WTC11 (cell line): Measurements from ENCODE around the gene ZIC2. TPM values are rescaled to one million over a fixed set of nuclear protein-coding genes. Genes with fewer than 3 reads are reported as not detected.

Experiments used
- ATAC-seq: fragments of 200-7000 bp; cut with Tn5 transposase; 2 replicates; pipeline ENCODE4 v1.10.0; 2021; ENCODE audit warnings: mild to moderate bottlenecking, moderate library complexity
- CTCF ChIA-PET: fragments of 300-600 bp; sonication (Branson Sonifier 250); formaldehyde crosslinking; loops from one replicate; lab custom pipeline; 2021; ENCODE audit warnings: antibody characterized with exemption; lab: Charles Lee
- POLR2A ChIA-PET: fragments of 350-600 bp; sonication (Branson Sonifier 250); formaldehyde crosslinking; loops from one replicate; lab custom pipeline; 2021; ENCODE audit warnings: antibody characterized with exemption; lab: Charles Lee
- DNase-seq: peaks from one replicate; pipeline ENCODE4 v3.0.0; 2021; ENCODE audit warnings: low spot score
- H3K27ac Mint-ChIP-seq: 2 replicates; pipeline ENCODE4 v1.8.0; 2021; ENCODE audit warnings: mixed read lengths
- H3K27me3 Mint-ChIP-seq: 2 replicates; pipeline ENCODE4 v1.8.0; 2021; ENCODE audit warnings: low read depth, mild to moderate bottlenecking, moderate library complexity, mixed read lengths
- H3K36me3 Mint-ChIP-seq: 2 replicates; pipeline ENCODE4 v1.8.0; 2021; ENCODE audit warnings: mixed read lengths
- H3K4me1 Mint-ChIP-seq: 2 replicates; pipeline ENCODE4 v1.8.0; 2022; ENCODE audit warnings: mixed read lengths
- H3K4me3 Mint-ChIP-seq: 2 replicates; pipeline ENCODE4 v1.8.0; 2021; ENCODE audit warnings: mild to moderate bottlenecking, moderate library complexity, mixed read lengths
- H3K9me3 Mint-ChIP-seq: 2 replicates; pipeline ENCODE4 v1.8.0; 2021; ENCODE audit warnings: mixed read lengths
- ATF3 ChIP-seq: sonication (generic); formaldehyde crosslinking; conservative IDR thresholded peaks from 2 replicates; pipeline ENCODE4 v1.8.1; 2022; ENCODE audit warnings: mild to moderate bottlenecking, missing genetic modification reagents
- CREM ChIP-seq: sonication (generic); formaldehyde crosslinking; IDR thresholded peaks from 2 replicates; pipeline ENCODE4 v1.8.1; 2022; ENCODE audit warnings: mild to moderate bottlenecking, missing genetic modification reagents, moderate library complexity
- ETV6 ChIP-seq: sonication (generic); formaldehyde crosslinking; IDR thresholded peaks from 2 replicates; pipeline ENCODE4 v1.8.1; 2022; ENCODE audit warnings: mild to moderate bottlenecking, missing genetic modification reagents
- FOXP1 ChIP-seq: sonication (generic); formaldehyde crosslinking; IDR thresholded peaks from 2 replicates; pipeline ENCODE4 v1.8.0; 2022; ENCODE audit warnings: missing genetic modification reagents, mild to moderate bottlenecking, moderate library complexity, borderline replicate concordance
- MYBL2 ChIP-seq: sonication (generic); formaldehyde crosslinking; IDR thresholded peaks from 2 replicates; pipeline ENCODE4 v1.8.1; 2023; ENCODE audit warnings: mild to moderate bottlenecking, moderate library complexity, missing genetic modification reagents
- NFE2L1 ChIP-seq: sonication (generic); formaldehyde crosslinking; IDR thresholded peaks from 2 replicates; pipeline ENCODE4 v1.8.1; 2023; ENCODE audit warnings: missing genetic modification reagents
- NR3C1 ChIP-seq: sonication (generic); formaldehyde crosslinking; conservative IDR thresholded peaks from 2 replicates; pipeline ENCODE4 v1.8.1; 2023; ENCODE audit warnings: low read depth, mild to moderate bottlenecking, missing genetic modification reagents
- PREB ChIP-seq: sonication (generic); formaldehyde crosslinking; IDR thresholded peaks from 2 replicates; pipeline ENCODE4 v1.8.1; 2022; ENCODE audit warnings: mild to moderate bottlenecking, missing genetic modification reagents, moderate library complexity, borderline replicate concordance
- RELA ChIP-seq: sonication (generic); formaldehyde crosslinking; IDR thresholded peaks from 2 replicates; pipeline ENCODE4 v1.8.1; 2022; ENCODE audit warnings: missing genetic modification reagents, mild to moderate bottlenecking, borderline replicate concordance
- SOX15 ChIP-seq: fragments of 250-450 bp; sonication (Bioruptor Pico); IDR thresholded peaks from 2 replicates; pipeline ENCODE4 v1.9.0; 2021; ENCODE audit warnings: mild to moderate bottlenecking
- TEAD4 ChIP-seq: sonication (generic); formaldehyde crosslinking; IDR thresholded peaks from 2 replicates; pipeline ENCODE4 v1.8.0; 2022; ENCODE audit warnings: mild to moderate bottlenecking, missing genetic modification reagents
- ZBTB21 ChIP-seq: sonication (generic); formaldehyde crosslinking; IDR thresholded peaks from 2 replicates; pipeline ENCODE4 v1.8.1; 2023; ENCODE audit warnings: mild to moderate bottlenecking, missing genetic modification reagents, borderline replicate concordance
- ZBTB43 ChIP-seq: sonication (generic); formaldehyde crosslinking; IDR thresholded peaks from 2 replicates; pipeline ENCODE4 v1.8.1; 2023; ENCODE audit warnings: mild to moderate bottlenecking, missing genetic modification reagents
- ZNF121 ChIP-seq: sonication (generic); formaldehyde crosslinking; IDR thresholded peaks from 2 replicates; pipeline ENCODE4 v1.8.0; 2023; ENCODE audit warnings: missing genetic modification reagents
- ZNF219 ChIP-seq: sonication (generic); formaldehyde crosslinking; IDR thresholded peaks from 2 replicates; pipeline ENCODE4 v1.8.0; 2023; ENCODE audit warnings: missing genetic modification reagents, mild to moderate bottlenecking, borderline replicate concordance
- ZNF232 ChIP-seq: sonication (generic); formaldehyde crosslinking; IDR thresholded peaks from 2 replicates; pipeline ENCODE4 v1.8.0; 2022; ENCODE audit warnings: mild to moderate bottlenecking, missing genetic modification reagents
- ZNF281 ChIP-seq: sonication (generic); formaldehyde crosslinking; IDR thresholded peaks from 2 replicates; pipeline ENCODE4 v1.8.0; 2023; ENCODE audit warnings: mild to moderate bottlenecking, missing genetic modification reagents
- ZNF396 ChIP-seq: fragments of 250-450 bp; sonication (Bioruptor Pico); IDR thresholded peaks from 2 replicates; pipeline ENCODE4 v1.8.0; 2021; ENCODE audit warnings: mild to moderate bottlenecking, moderate library complexity, borderline replicate concordance
- ZNF425 ChIP-seq: fragments of 250-450 bp; sonication (Bioruptor Pico); conservative IDR thresholded peaks from 2 replicates; pipeline ENCODE4 v1.9.0; 2021; ENCODE audit warnings: mild to moderate bottlenecking
- total RNA-seq: library from RNA; stranded (reverse); gene quantifications from 3 replicates; pipeline ENCODE4 v1.2.3, GENCODE V29; 2021

Gene ZIC2
- total RNA-seq, 1 experiment from 2014 or later: 344 TPM

GRCh38 chr13:99994638-99995020 lies 13.0 kb downstream of the ZIC2 start (continued):
- TF ChIP-seq NR3C1 (CRISPR knock-in tag): no peak
- no peak for TF ChIP-seq ZNF396
- TF ChIP-seq PREB (CRISPR knock-in tag): no peak
- no peak for TF ChIP-seq FOXP1 (CRISPR knock-in tag)
- no peak for TF ChIP-seq ZNF219
- TF ChIP-seq CREM: no peak
- TF ChIP-seq MYBL2 (CRISPR knock-in tag): no peak
- TF ChIP-seq ZNF121 (CRISPR knock-in tag): no peak

- Mint-ChIP-seq H3K36me3 (no peaks in the 10 kb centered on the region), H3K27me3 (peaks cover 68% of the 10 kb centered on the region), H3K9me3 (no peaks in the 10 kb centered on the region), H3K4me1 (peaks cover 69% of the 10 kb centered on the region), H3K27ac (no peak overlapping the region), H3K4me3 (peak overlapping the region; percentile 62)
- CTCF ChIA-PET: no interaction called here
- no peak for TF ChIP-seq ATF3 (CRISPR knock-in tag)
- no peak for TF ChIP-seq RELA (CRISPR knock-in tag)
- no peak for TF ChIP-seq PREB (CRISPR knock-in tag)
- no peak for TF ChIP-seq NFE2L1
- TF ChIP-seq TEAD4 (CRISPR knock-in tag): no peak
- DNase-seq (no peak), ATAC-seq (no peak)
- POLR2A ChIA-PET: no interaction called here
These were observed 13.6 kb downstream of the ZIC2 start for GRCh38 chr13:99995104-99995588.

- Mint-ChIP-seq H3K4me3 (peak overlapping the region; percentile 62), H3K9me3 (no peaks in the 10 kb centered on the region), H3K4me1 (peaks cover 63% of the 10 kb centered on the region), H3K36me3 (no peaks in the 10 kb centered on the region), H3K27ac (no peak overlapping the region), H3K27me3 (peaks cover 62% of the 10 kb centered on the region)
- TF ChIP-seq PREB (CRISPR knock-in tag) (no peak), ZNF425 (no peak), ZBTB21 (no peak), NR3C1 (CRISPR knock-in tag) (no peak), ZNF281 (CRISPR knock-in tag) (no peak), ZBTB43 (CRISPR knock-in tag) (no peak), CREM (no peak), ETV6 (CRISPR knock-in tag) (no peak), MYBL2 (CRISPR knock-in tag) (no peak), ZNF232 (CRISPR knock-in tag) (no peak), SOX15 (no peak)
- DNase-seq (no peak), ATAC-seq (no peak)
- CTCF ChIA-PET: interaction anchor here (1.0 to 1.2 kb wide), 2 partner anchors 8 to 13 kb away, joined by 3 to 4 read pairs; no protein-coding TSS in a partner anchor
- POLR2A ChIA-PET: interaction anchor here (1.9 kb wide), 1 partner anchor 9 kb away, joined by 14 read pairs; no protein-coding TSS in a partner anchor
These were observed 14.2 kb downstream of the ZIC2 start for GRCh38 chr13:99995589-99996380.
